HepG2 (cell line): Measurements from ENCODE around the gene TK2. TPM values are rescaled to one million over a fixed set of nuclear protein-coding genes. Genes with fewer than 3 reads are reported as not detected.

Source experiments
- ATF7 ChIP-seq, 2 experiments: fragments of 450-650 bp in 1 of 2; sonication (generic) in 1 of 2; formaldehyde crosslinking in 1 of 2; IDR thresholded peaks; 2 replicates each; pipeline versions ENCODE4 v1.4.0 to v1.6.1; 2016 to 2020; ENCODE audit warnings: antibody characterized with exemption in 1 of 2, mild to moderate bottlenecking in 1 of 2, missing genetic modification reagents in 1 of 2
- FIP1L1 ChIP-seq: fragments of 200-400 bp; formaldehyde crosslinking; IDR thresholded peaks from 2 replicates; pipeline ENCODE4 v1.6.1; 2018; ENCODE audit warnings: low read depth, mild to moderate bottlenecking, low read length, moderate library complexity, borderline replicate concordance; ENCODE audit not compliant: insufficient read depth
- HES4 ChIP-seq: sonication (generic); formaldehyde crosslinking; IDR thresholded peaks from 2 replicates; pipeline ENCODE4 v1.9.0; 2021; ENCODE audit warnings: mild to moderate bottlenecking, missing genetic modification reagents, borderline replicate concordance
- HHEX ChIP-seq: IDR thresholded peaks from 2 replicates; pipeline ENCODE4 v1.6.1; 2016; ENCODE audit warnings: control low read depth
- ISX ChIP-seq: sonication (generic); formaldehyde crosslinking; conservative IDR thresholded peaks from 2 replicates; pipeline ENCODE4 v1.5.0; 2020; ENCODE audit warnings: missing genetic modification reagents
- JUNB ChIP-seq: sonication (generic); formaldehyde crosslinking; IDR thresholded peaks from 2 replicates; pipeline ENCODE4 v1.8.0; 2022; ENCODE audit warnings: missing genetic modification reagents, mild to moderate bottlenecking, borderline replicate concordance
- KMT2B ChIP-seq: IDR thresholded peaks from 2 replicates; pipeline ENCODE4 v1.6.1; 2016; ENCODE audit warnings: missing genetic modification reagents, missing compliant biosample characterization
- RARA ChIP-seq: IDR thresholded peaks from 2 replicates; pipeline ENCODE4 v1.6.1; 2016; ENCODE audit warnings: missing genetic modification reagents, missing compliant biosample characterization
- SRSF1 ChIP-seq: fragments of 200-400 bp; formaldehyde crosslinking; optimal IDR thresholded peaks from 2 replicates; pipeline ENCODE3; 2017; ENCODE audit warnings: mild to moderate bottlenecking, low read depth, low read length, moderate library complexity
- TCF7 ChIP-seq: sonication (generic); IDR thresholded peaks from 2 replicates; pipeline ENCODE4 v1.6.1; 2016; ENCODE audit warnings: antibody characterized with exemption, low read depth
- ZNF350 ChIP-seq: sonication (generic); formaldehyde crosslinking; IDR thresholded peaks from 2 replicates; pipeline ENCODE4 v1.4.0; 2020; ENCODE audit warnings: mild to moderate bottlenecking, low read depth, missing genetic modification reagents, borderline replicate concordance
- ZNF430 ChIP-seq: sonication (generic); formaldehyde crosslinking; IDR thresholded peaks from 2 replicates; pipeline ENCODE4 v1.9.0; 2021; ENCODE audit warnings: mild to moderate bottlenecking, missing genetic modification reagents
- ZNF468 ChIP-seq: sonication (generic); formaldehyde crosslinking; IDR thresholded peaks from 2 replicates; pipeline ENCODE4 v1.8.0; 2022; ENCODE audit warnings: mild to moderate bottlenecking, moderate library complexity, missing genetic modification reagents
- ZNF569 ChIP-seq: sonication (generic); formaldehyde crosslinking; IDR thresholded peaks from 2 replicates; pipeline ENCODE4 v1.5.0; 2020; ENCODE audit warnings: mild to moderate bottlenecking, missing genetic modification reagents, moderate library complexity, borderline replicate concordance
- ZNF672 ChIP-seq: sonication (generic); formaldehyde crosslinking; IDR thresholded peaks from 2 replicates; pipeline ENCODE4 v1.8.1; 2022; ENCODE audit warnings: missing genetic modification reagents
- ZNF7 ChIP-seq: IDR thresholded peaks from 2 replicates; pipeline ENCODE4 v1.6.1; 2016; ENCODE audit warnings: missing biosample characterization, missing genetic modification reagents
- ZNF709 ChIP-seq: sonication (generic); formaldehyde crosslinking; IDR thresholded peaks from 2 replicates; pipeline ENCODE4 v1.5.0; 2020; ENCODE audit warnings: mild to moderate bottlenecking, missing genetic modification reagents
- ZNF766 ChIP-seq: sonication (generic); formaldehyde crosslinking; IDR thresholded peaks from 2 replicates; pipeline ENCODE4 v1.5.0; 2020; ENCODE audit warnings: missing genetic modification reagents, borderline replicate concordance
- polyA plus RNA-seq, 8 experiments: library from polyadenylated mRNA; depleted of rRNA in 3 of 8; stranded (reverse) in 7 of 8; unstranded in 1 of 8; fragments of >200 nt; fragmentation: Illumina TruSeq in 4 of 8; extraction: Trizol in 4 of 8; gene quantifications; 2 replicates each; pipeline versions ENCODE4 v1.2.1 to v1.2.3, GENCODE V29; 2011 to 2016; ENCODE audit warnings: low read depth in 4 of 8, missing spikeins in 1 of 8, mixed read lengths in 1 of 8; ENCODE audit not compliant: insufficient read depth in 1 of 8
- total RNA-seq, 5 experiments: library from RNA; depleted of rRNA; stranded (reverse); fragments of >200 nt; fragmentation: Illumina TruSeq; extraction: Trizol; gene quantifications; 2 replicates each; pipeline ENCODE4 v1.2.3, GENCODE V29; 2016; ENCODE audit warnings: low read depth in 1 of 5
- TF ChIP-seq, protein P1 (sequence below): IDR thresholded peaks from 2 replicates; pipeline ENCODE4 v1.6.1; 2012; ENCODE audit warnings: low read length, improper control_type of control experiment
- TF ChIP-seq, protein P2 (sequence below): sonication (generic); formaldehyde crosslinking; IDR thresholded peaks from 2 replicates; pipeline ENCODE4 v1.4.0; 2020; ENCODE audit warnings: missing genetic modification reagents
- TF ChIP-seq, protein P3 (sequence below): sonication (generic); formaldehyde crosslinking; IDR thresholded peaks from 2 replicates; pipeline ENCODE4 v1.9.0; 2021; ENCODE audit warnings: missing genetic modification reagents, mild to moderate bottlenecking, borderline replicate concordance
- TF ChIP-seq, protein P4 (sequence below): sonication (generic); formaldehyde crosslinking; IDR thresholded peaks from 2 replicates; pipeline ENCODE4 v1.8.1; 2023; ENCODE audit warnings: missing genetic modification reagents, inconsistent platforms, borderline replicate concordance

Gene TK2
- total and polyA plus RNA-seq, 2 of the 13 experiments (the other 11 are each of a cell fraction or from before 2014, with no cell fraction given): 18.7 to 21.0 TPM

DNA sequence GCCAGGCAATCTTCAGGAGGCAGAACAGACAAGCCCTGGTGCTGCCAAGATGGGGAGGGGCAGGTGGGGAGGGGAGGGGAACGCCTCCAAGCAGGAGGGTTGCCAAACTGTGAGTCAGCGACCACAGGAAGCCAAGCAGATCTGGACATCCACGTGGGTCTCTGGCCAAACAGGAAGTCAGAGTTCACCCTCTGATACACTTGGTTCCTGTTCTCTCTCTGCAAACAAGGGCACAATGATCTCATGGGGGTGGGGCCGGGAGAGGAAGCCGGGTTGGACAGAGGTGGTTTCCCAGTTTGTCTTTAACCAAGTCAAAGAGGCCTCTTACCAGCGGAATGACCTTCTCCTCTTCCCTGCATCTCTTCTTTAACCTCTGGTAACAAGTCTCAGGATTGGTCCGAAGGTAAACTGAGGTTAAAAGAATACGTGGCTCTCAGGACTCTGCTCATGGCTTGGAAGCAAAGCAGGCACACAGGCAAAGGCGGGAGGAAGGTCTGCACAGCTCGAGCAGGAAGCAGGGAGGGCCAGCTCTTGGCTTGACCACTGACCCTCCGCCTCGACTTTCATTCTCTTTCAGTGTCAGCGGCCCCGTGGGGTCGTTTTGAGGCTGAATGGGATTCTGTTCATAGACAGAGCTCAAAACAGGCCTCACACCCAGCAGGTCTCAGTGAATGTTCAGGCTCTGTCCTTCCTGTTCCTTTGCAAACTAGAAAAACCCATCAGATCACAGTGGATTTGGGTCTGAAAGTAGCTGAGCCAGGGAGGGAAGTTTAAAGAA is 32.9 kb downstream of the TK2 start (continued):
- TF ChIP-seq, protein P1, sequence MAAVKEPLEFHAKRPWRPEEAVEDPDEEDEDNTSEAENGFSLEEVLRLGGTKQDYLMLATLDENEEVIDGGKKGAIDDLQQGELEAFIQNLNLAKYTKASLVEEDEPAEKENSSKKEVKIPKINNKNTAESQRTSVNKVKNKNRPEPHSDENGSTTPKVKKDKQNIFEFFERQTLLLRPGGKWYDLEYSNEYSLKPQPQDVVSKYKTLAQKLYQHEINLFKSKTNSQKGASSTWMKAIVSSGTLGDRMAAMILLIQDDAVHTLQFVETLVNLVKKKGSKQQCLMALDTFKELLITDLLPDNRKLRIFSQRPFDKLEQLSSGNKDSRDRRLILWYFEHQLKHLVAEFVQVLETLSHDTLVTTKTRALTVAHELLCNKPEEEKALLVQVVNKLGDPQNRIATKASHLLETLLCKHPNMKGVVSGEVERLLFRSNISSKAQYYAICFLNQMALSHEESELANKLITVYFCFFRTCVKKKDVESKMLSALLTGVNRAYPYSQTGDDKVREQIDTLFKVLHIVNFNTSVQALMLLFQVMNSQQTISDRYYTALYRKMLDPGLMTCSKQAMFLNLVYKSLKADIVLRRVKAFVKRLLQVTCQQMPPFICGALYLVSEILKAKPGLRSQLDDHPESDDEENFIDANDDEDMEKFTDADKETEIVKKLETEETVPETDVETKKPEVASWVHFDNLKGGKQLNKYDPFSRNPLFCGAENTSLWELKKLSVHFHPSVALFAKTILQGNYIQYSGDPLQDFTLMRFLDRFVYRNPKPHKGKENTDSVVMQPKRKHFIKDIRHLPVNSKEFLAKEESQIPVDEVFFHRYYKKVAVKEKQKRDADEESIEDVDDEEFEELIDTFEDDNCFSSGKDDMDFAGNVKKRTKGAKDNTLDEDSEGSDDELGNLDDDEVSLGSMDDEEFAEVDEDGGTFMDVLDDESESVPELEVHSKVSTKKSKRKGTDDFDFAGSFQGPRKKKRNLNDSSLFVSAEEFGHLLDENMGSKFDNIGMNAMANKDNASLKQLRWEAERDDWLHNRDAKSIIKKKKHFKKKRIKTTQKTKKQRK: no peak
- TF ChIP-seq FIP1L1 (no peak), ZNF709 (CRISPR knock-in tag) (0 out of 2 replicates have a peak, but pooled peaks have one; percentile 76), SRSF1 (peak; percentile 36), ZNF468 (CRISPR knock-in tag) (peak; percentile 87; the same call in 1 of the 2 replicates), ZNF766 (peak; percentile 85; the same call in 1 of the 2 replicates), KMT2B (CRISPR knock-in tag) (peak; percentile 65), ZNF430 (CRISPR knock-in tag) (peak; percentile 64), HHEX (CRISPR knock-in tag) (0 out of 2 replicates have a peak, but pooled peaks have one; percentile 24), ZNF7 (CRISPR knock-in tag) (no peak), JUNB (CRISPR knock-in tag) (peak; percentile 91; the same call in 1 of the 2 replicates), ZNF569 (no peak), HES4 (CRISPR knock-in tag) (no peak), TCF7 (peak; percentile 56; the same call in 1 of the 2 replicates), ISX (CRISPR knock-in tag) (0 out of 2 replicates have a peak, but pooled peaks have one; percentile 79), ATF7 (IDR thresholded peaks at IDR 0.05) (peak; percentile 81), ATF7 (CRISPR knock-in tag; IDR thresholded peaks at IDR 0.05) (peak; percentile 98), ZNF350 (CRISPR knock-in tag) (peak; percentile 56; the same call in 1 of the 2 replicates), ZNF672 (no peak), RARA (CRISPR knock-in tag) (peak; percentile 95)
- TF ChIP-seq, protein P2, sequence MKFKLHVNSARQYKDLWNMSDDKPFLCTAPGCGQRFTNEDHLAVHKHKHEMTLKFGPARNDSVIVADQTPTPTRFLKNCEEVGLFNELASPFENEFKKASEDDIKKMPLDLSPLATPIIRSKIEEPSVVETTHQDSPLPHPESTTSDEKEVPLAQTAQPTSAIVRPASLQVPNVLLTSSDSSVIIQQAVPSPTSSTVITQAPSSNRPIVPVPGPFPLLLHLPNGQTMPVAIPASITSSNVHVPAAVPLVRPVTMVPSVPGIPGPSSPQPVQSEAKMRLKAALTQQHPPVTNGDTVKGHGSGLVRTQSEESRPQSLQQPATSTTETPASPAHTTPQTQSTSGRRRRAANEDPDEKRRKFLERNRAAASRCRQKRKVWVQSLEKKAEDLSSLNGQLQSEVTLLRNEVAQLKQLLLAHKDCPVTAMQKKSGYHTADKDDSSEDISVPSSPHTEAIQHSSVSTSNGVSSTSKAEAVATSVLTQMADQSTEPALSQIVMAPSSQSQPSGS: peak; percentile 99
- TF ChIP-seq, protein P3, sequence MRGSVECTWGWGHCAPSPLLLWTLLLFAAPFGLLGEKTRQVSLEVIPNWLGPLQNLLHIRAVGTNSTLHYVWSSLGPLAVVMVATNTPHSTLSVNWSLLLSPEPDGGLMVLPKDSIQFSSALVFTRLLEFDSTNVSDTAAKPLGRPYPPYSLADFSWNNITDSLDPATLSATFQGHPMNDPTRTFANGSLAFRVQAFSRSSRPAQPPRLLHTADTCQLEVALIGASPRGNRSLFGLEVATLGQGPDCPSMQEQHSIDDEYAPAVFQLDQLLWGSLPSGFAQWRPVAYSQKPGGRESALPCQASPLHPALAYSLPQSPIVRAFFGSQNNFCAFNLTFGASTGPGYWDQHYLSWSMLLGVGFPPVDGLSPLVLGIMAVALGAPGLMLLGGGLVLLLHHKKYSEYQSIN (CRISPR knock-in tag): no peak
- TF ChIP-seq, protein P4, sequence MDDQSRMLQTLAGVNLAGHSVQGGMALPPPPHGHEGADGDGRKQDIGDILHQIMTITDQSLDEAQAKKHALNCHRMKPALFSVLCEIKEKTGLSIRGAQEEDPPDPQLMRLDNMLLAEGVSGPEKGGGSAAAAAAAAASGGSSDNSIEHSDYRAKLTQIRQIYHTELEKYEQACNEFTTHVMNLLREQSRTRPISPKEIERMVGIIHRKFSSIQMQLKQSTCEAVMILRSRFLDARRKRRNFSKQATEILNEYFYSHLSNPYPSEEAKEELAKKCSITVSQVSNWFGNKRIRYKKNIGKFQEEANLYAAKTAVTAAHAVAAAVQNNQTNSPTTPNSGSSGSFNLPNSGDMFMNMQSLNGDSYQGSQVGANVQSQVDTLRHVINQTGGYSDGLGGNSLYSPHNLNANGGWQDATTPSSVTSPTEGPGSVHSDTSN (CRISPR knock-in tag): no peak
